ENCODE measurements around the gene CFAP100.

- TF ChIP-seq CTCF (IDR thresholded peaks at IDR 0.05 in 8 of 11, conservative IDR thresholded peaks at IDR 0.05 in 3 of 11): no peak
- no peak for TF ChIP-seq POLR2A (IDR thresholded peaks at IDR 0.05)
- TF ChIP-seq POLR2AphosphoS5 (IDR thresholded peaks at IDR 0.05): no peak
Measured at GRCh38 chr3:126484148-126484547, 89.4 kb downstream of the CFAP100 start.
